GM19467 (cell line): ENCODE measurements around the gene ASB5.
A peak's percentile ranks its signal among the peaks of the same experiment; 100 is the strongest.
"Not testable (repeated sequence)": the region's sequence is repeated elsewhere in the genome, so short reads cannot be mapped to it uniquely, and the experiment has no call there.

Experiments
- ATAC-seq: cut with Tn5 transposase; IDR thresholded peaks from one replicate; pipeline ENCODE4 v1.9.1; 2021; ENCODE audit warnings: mild to moderate bottlenecking, moderate library complexity; ENCODE audit not compliant: unreplicated experiment

The ASB5 gene

GRCh38 chr4:176268963-176269362, at the start of gene ASB5:
Gene ASB5, minus strand, starts transcription at chr4:176269222. Its CDS starts 114 bp downstream, at chr4:176269108.
- ATAC-seq: no peak

GRCh38 chr4:176313596-176314336, 44.7 kb upstream of the ASB5 start:
- ATAC-seq: no peak

- no peak for ATAC-seq
These were observed 40.8 kb upstream of the ASB5 start for GRCh38 chr4:176309772-176310171.

GRCh38 chr4:176309046-176309445, 40.0 kb upstream of the ASB5 start:
- peak; percentile 99 for ATAC-seq

- no peak for ATAC-seq
These were observed 39.4 kb upstream of the ASB5 start for GRCh38 chr4:176308441-176308840.

GRCh38 chr4:176307666-176307930, 38.6 kb upstream of the ASB5 start:
- ATAC-seq: no peak

- no peak for ATAC-seq
These were observed 38.0 kb upstream of the ASB5 start for GRCh38 chr4:176306837-176307665.

GRCh38 chr4:176303938-176304337, 34.9 kb upstream of the ASB5 start:
- ATAC-seq: no peak

- ATAC-seq: no peak
These were observed 33.6 kb upstream of the ASB5 start for GRCh38 chr4:176302283-176303275.

- ATAC-seq: no peak
These were observed 31.5 kb upstream of the ASB5 start for GRCh38 chr4:176300565-176300964.

- ATAC-seq: no peak
These were observed 31.0 kb upstream of the ASB5 start for GRCh38 chr4:176300036-176300435.

- no peak for ATAC-seq
These were observed 29.6 kb upstream of the ASB5 start for GRCh38 chr4:176298664-176299063.

GRCh38 chr4:176295907-176296306, 26.9 kb upstream of the ASB5 start:
- ATAC-seq: not testable (repeated sequence)

- ATAC-seq: no peak
These were observed 24.6 kb upstream of the ASB5 start for GRCh38 chr4:176293660-176294059.

GRCh38 chr4:176292920-176293319, 23.9 kb upstream of the ASB5 start:
- ATAC-seq: no peak

GRCh38 chr4:176291748-176292147, 22.7 kb upstream of the ASB5 start:
- ATAC-seq: no peak

GRCh38 chr4:176290520-176290919, 21.5 kb upstream of the ASB5 start:
- ATAC-seq: no peak

- no peak for ATAC-seq
These were observed 20.5 kb upstream of the ASB5 start for GRCh38 chr4:176289561-176289960.

GRCh38 chr4:176288020-176288419, 19.0 kb upstream of the ASB5 start:
- no peak for ATAC-seq

GRCh38 chr4:176287546-176287945, 18.5 kb upstream of the ASB5 start:
- ATAC-seq: no peak

GRCh38 chr4:176286728-176287127, 17.7 kb upstream of the ASB5 start:
- ATAC-seq: no peak
